ENCODE measurements around the gene PPY.
"Not testable (repeated sequence)": the region's sequence is repeated elsewhere in the genome, so short reads cannot be mapped to it uniquely, and the experiment has no call there.

The PPY gene

GRCh38 chr17:43950554-43950953, 8.3 kb upstream of the PPY start:
- peaks cover 39 to 56% (median 54%) of the 10 kb centered on the region in 5 donors for H3K27me3 ChIP-seq (ENCODE audit: control insufficient read depth in 5 of 5, insufficient read depth in 4 of 5, low read length in 5 of 5)
- no peaks in the 10 kb centered on the region for H3K36me3 ChIP-seq (ENCODE audit: control insufficient read depth in 5 of 5, insufficient read depth in 5 of 5, low read length in 5 of 5)
- H3K27ac ChIP-seq (ENCODE audit: low read depth, low read length), result no peak overlapping the region
- H3K9me3 ChIP-seq (ENCODE audit: control insufficient read depth in 5 of 5, low read length in 5 of 5), result no peaks in the 10 kb centered on the region
- H3K9ac ChIP-seq (ENCODE audit: low read length in 5 of 5), result no peak overlapping the region
- H3K4me1 ChIP-seq (ENCODE audit: control insufficient read depth in 5 of 5, insufficient read depth in 5 of 5, low read length in 5 of 5), result peaks cover 0 to 16% (median 10%) of the 10 kb centered on the region in 5 donors
- H3K4me3 ChIP-seq (ENCODE audit: low read depth in 1 of 5, low read length in 5 of 5), result no peak overlapping the region

- H3K9ac ChIP-seq (ENCODE audit: low read length in 5 of 5), result no peak overlapping the region
- no peak overlapping the region for H3K27ac ChIP-seq (ENCODE audit: low read depth, low read length)
- H3K9me3 ChIP-seq (ENCODE audit: control insufficient read depth in 5 of 5, low read length in 5 of 5), result no peaks in the 10 kb centered on the region
- H3K4me1 ChIP-seq (ENCODE audit: control insufficient read depth in 5 of 5, insufficient read depth in 5 of 5, low read length in 5 of 5), result peaks cover 0 to 16% (median 10%) of the 10 kb centered on the region in 5 donors
- H3K4me3 ChIP-seq (ENCODE audit: low read depth in 1 of 5, low read length in 5 of 5), result no peak overlapping the region
- no peaks in the 10 kb centered on the region for H3K36me3 ChIP-seq (ENCODE audit: control insufficient read depth in 5 of 5, insufficient read depth in 5 of 5, low read length in 5 of 5)
- peaks cover 39 to 51% (median 48%) of the 10 kb centered on the region in 5 donors for H3K27me3 ChIP-seq (ENCODE audit: control insufficient read depth in 5 of 5, insufficient read depth in 4 of 5, low read length in 5 of 5)
Observed at GRCh38 chr17:43949781-43950180, 7.5 kb upstream of the PPY start.

GRCh38 chr17:43946781-43947180, 4.5 kb upstream of the PPY start:
- Histone ChIP-seq H3K27me3 (ENCODE audit: control insufficient read depth in 5 of 5, insufficient read depth in 4 of 5, low read length in 5 of 5) (peaks cover 16 to 27% (median 22%) of the 10 kb centered on the region in 5 donors), H3K4me3 (ENCODE audit: low read depth in 1 of 5, low read length in 5 of 5) (no peak overlapping the region), H3K4me1 (ENCODE audit: control insufficient read depth in 5 of 5, insufficient read depth in 5 of 5, low read length in 5 of 5) (peaks cover 0 to 1% (median 0%) of the 10 kb centered on the region in 5 donors), H3K27ac (ENCODE audit: low read depth, low read length) (no peak overlapping the region), H3K36me3 (ENCODE audit: control insufficient read depth in 5 of 5, insufficient read depth in 5 of 5, low read length in 5 of 5) (no peaks in the 10 kb centered on the region), H3K9me3 (ENCODE audit: control insufficient read depth in 5 of 5, low read length in 5 of 5) (no peaks in the 10 kb centered on the region), H3K9ac (ENCODE audit: low read length in 5 of 5) (no peak overlapping the region)

GRCh38 chr17:43945074-43945829, 3.0 kb upstream of the PPY start:
- no peaks in the 10 kb centered on the region for H3K36me3 ChIP-seq (ENCODE audit: control insufficient read depth in 5 of 5, insufficient read depth in 5 of 5, low read length in 5 of 5)
- H3K9ac ChIP-seq (ENCODE audit: low read length in 5 of 5), result no peak overlapping the region
- H3K27me3 ChIP-seq (ENCODE audit: control insufficient read depth in 5 of 5, insufficient read depth in 4 of 5, low read length in 5 of 5), result peaks cover 7 to 16% (median 12%) of the 10 kb centered on the region in 5 donors
- peaks cover 0 to 1% (median 0%) of the 10 kb centered on the region in 5 donors for H3K4me1 ChIP-seq (ENCODE audit: control insufficient read depth in 5 of 5, insufficient read depth in 5 of 5, low read length in 5 of 5)
- H3K4me3 ChIP-seq (ENCODE audit: low read depth in 1 of 5, low read length in 5 of 5), result no peak overlapping the region
- H3K9me3 ChIP-seq (ENCODE audit: control insufficient read depth in 5 of 5, low read length in 5 of 5), result no peaks in the 10 kb centered on the region
- no peak overlapping the region for H3K27ac ChIP-seq (ENCODE audit: low read depth, low read length)

- Histone ChIP-seq H3K9me3 (ENCODE audit: control insufficient read depth in 5 of 5, low read length in 5 of 5) (no peaks in the 10 kb centered on the region), H3K27me3 (ENCODE audit: control insufficient read depth in 5 of 5, insufficient read depth in 4 of 5, low read length in 5 of 5) (peaks cover 3 to 22% (median 16%) of the 10 kb centered on the region in 5 donors), H3K27ac (ENCODE audit: low read depth, low read length) (no peak overlapping the region), H3K4me3 (ENCODE audit: low read depth in 1 of 5, low read length in 5 of 5) (no peak overlapping the region), H3K4me1 (ENCODE audit: control insufficient read depth in 5 of 5, insufficient read depth in 5 of 5, low read length in 5 of 5) (peaks cover 1 to 7% (median 4%) of the 10 kb centered on the region in 5 donors), H3K36me3 (ENCODE audit: control insufficient read depth in 5 of 5, insufficient read depth in 5 of 5, low read length in 5 of 5) (no peaks in the 10 kb centered on the region), H3K9ac (ENCODE audit: low read length in 5 of 5) (no peak overlapping the region)
Observed at GRCh38 chr17:43940630-43941029, 1.6 kb downstream of the PPY start.

GRCh38 chr17:43939886-43940285, 2.4 kb downstream of the PPY start:
- Histone ChIP-seq H3K9me3 (ENCODE audit: control insufficient read depth in 5 of 5, low read length in 5 of 5) (no peaks in the 10 kb centered on the region), H3K36me3 (ENCODE audit: control insufficient read depth in 5 of 5, insufficient read depth in 5 of 5, low read length in 5 of 5) (no peaks in the 10 kb centered on the region), H3K27me3 (ENCODE audit: control insufficient read depth in 5 of 5, insufficient read depth in 4 of 5, low read length in 5 of 5) (peaks cover 3 to 22% (median 16%) of the 10 kb centered on the region in 5 donors), H3K4me3 (ENCODE audit: low read depth in 1 of 5, low read length in 5 of 5) (no peak overlapping the region), H3K4me1 (ENCODE audit: control insufficient read depth in 5 of 5, insufficient read depth in 5 of 5, low read length in 5 of 5) (peaks cover 1 to 7% (median 4%) of the 10 kb centered on the region in 5 donors), H3K9ac (ENCODE audit: low read length in 5 of 5) (no peak overlapping the region), H3K27ac (ENCODE audit: low read depth, low read length) (no peak overlapping the region)

- not testable (repeated sequence) for H3K4me3 ChIP-seq (ENCODE audit: low read depth in 1 of 5, low read length in 5 of 5)
Observed at GRCh38 chr17:43939452-43939851, 2.8 kb downstream of the PPY start.

GRCh38 chr17:43938838-43939182, 3.5 kb downstream of the PPY start:
- Histone ChIP-seq H3K9me3 (ENCODE audit: control insufficient read depth in 5 of 5, low read length in 5 of 5) (no peaks in the 10 kb centered on the region), H3K36me3 (ENCODE audit: control insufficient read depth in 5 of 5, insufficient read depth in 5 of 5, low read length in 5 of 5) (no peaks in the 10 kb centered on the region), H3K4me1 (ENCODE audit: control insufficient read depth in 5 of 5, insufficient read depth in 5 of 5, low read length in 5 of 5) (peaks cover 0 to 7% (median 4%) of the 10 kb centered on the region in 5 donors), H3K27me3 (ENCODE audit: control insufficient read depth in 5 of 5, insufficient read depth in 4 of 5, low read length in 5 of 5) (peaks cover 3 to 22% (median 16%) of the 10 kb centered on the region in 5 donors), H3K4me3 (ENCODE audit: low read depth in 1 of 5, low read length in 5 of 5) (no peak overlapping the region), H3K9ac (ENCODE audit: low read length in 5 of 5) (no peak overlapping the region), H3K27ac (ENCODE audit: low read depth, low read length) (no peak overlapping the region)

More at GRCh38 chr17:43939452-43939851, 2.8 kb downstream of the PPY start:
- H3K4me1 ChIP-seq (ENCODE audit: control insufficient read depth in 5 of 5, insufficient read depth in 5 of 5, low read length in 5 of 5); H3K9me3 ChIP-seq (ENCODE audit: control insufficient read depth in 5 of 5, low read length in 5 of 5); H3K36me3 ChIP-seq (ENCODE audit: control insufficient read depth in 5 of 5, insufficient read depth in 5 of 5, low read length in 5 of 5); H3K27ac ChIP-seq (ENCODE audit: low read depth, low read length); H3K9ac ChIP-seq (ENCODE audit: low read length in 5 of 5): not testable (repeated sequence)
- peaks cover 3 to 22% (median 16%) of the 10 kb centered on the region in 5 donors for H3K27me3 ChIP-seq (ENCODE audit: control insufficient read depth in 5 of 5, insufficient read depth in 4 of 5, low read length in 5 of 5)

GRCh38 chr17:43936434-43936833, 5.8 kb downstream of the PPY start:
- peaks cover 0 to 7% (median 4%) of the 10 kb centered on the region in 5 donors for H3K4me1 ChIP-seq (ENCODE audit: control insufficient read depth in 5 of 5, insufficient read depth in 5 of 5, low read length in 5 of 5)
- no peak overlapping the region for H3K4me3 ChIP-seq (ENCODE audit: low read depth in 1 of 5, low read length in 5 of 5)
- no peak overlapping the region for H3K27ac ChIP-seq (ENCODE audit: low read depth, low read length)
- H3K27me3 ChIP-seq (ENCODE audit: control insufficient read depth in 5 of 5, insufficient read depth in 4 of 5, low read length in 5 of 5), result peaks cover 3 to 30% (median 22%) of the 10 kb centered on the region in 5 donors
- H3K36me3 ChIP-seq (ENCODE audit: control insufficient read depth in 5 of 5, insufficient read depth in 5 of 5, low read length in 5 of 5), result no peaks in the 10 kb centered on the region
- no peak overlapping the region for H3K9ac ChIP-seq (ENCODE audit: low read length in 5 of 5)
- no peaks in the 10 kb centered on the region for H3K9me3 ChIP-seq (ENCODE audit: control insufficient read depth in 5 of 5, low read length in 5 of 5)

GRCh38 chr17:43935926-43936261, 6.4 kb downstream of the PPY start:
- H3K36me3 ChIP-seq (ENCODE audit: control insufficient read depth in 5 of 5, insufficient read depth in 5 of 5, low read length in 5 of 5), result no peaks in the 10 kb centered on the region
- no peaks in the 10 kb centered on the region for H3K9me3 ChIP-seq (ENCODE audit: control insufficient read depth in 5 of 5, low read length in 5 of 5)
- H3K27ac ChIP-seq (ENCODE audit: low read depth, low read length), result no peak overlapping the region
- H3K4me3 ChIP-seq (ENCODE audit: low read depth in 1 of 5, low read length in 5 of 5), result no peak overlapping the region
- H3K9ac ChIP-seq (ENCODE audit: low read length in 5 of 5), result no peak overlapping the region
- H3K27me3 ChIP-seq (ENCODE audit: control insufficient read depth in 5 of 5, insufficient read depth in 4 of 5, low read length in 5 of 5), result peaks cover 3 to 30% (median 21%) of the 10 kb centered on the region in 5 donors
- peaks cover 0 to 7% (median 4%) of the 10 kb centered on the region in 5 donors for H3K4me1 ChIP-seq (ENCODE audit: control insufficient read depth in 5 of 5, insufficient read depth in 5 of 5, low read length in 5 of 5)

Measured in subcutaneous abdominal adipose tissue (tissue), 5 donors.